KG1 (cell line): Measurements from ENCODE around the gene SLC22A23.

ENCODE experiments used
- DNase-seq: peaks from one replicate; lab custom pipeline; 2025; lab: John Stamatoyannopoulos, UW

SLC22A23 gene

DNA sequence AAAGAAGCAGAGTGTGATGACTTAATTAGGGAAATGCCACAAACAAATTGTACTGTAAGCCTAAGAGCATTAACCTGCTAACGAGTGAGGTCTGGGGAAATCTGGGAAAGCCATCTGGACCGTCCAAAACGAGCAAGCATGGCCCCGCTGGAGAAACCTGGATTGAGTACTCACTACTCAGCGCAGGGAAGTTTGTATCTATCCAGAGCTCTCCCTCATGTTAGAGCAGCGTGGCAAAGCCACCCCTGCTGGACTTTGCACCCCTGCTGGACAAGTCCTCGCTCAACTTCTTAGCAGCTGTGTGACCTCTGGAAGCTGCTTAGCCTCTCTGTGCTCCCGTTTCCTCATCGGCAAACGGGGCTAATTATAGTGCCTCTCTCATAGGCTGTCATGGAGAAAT is 160.8 kb downstream of the SLC22A23 start:
- DNase-seq: no peak

DNA sequence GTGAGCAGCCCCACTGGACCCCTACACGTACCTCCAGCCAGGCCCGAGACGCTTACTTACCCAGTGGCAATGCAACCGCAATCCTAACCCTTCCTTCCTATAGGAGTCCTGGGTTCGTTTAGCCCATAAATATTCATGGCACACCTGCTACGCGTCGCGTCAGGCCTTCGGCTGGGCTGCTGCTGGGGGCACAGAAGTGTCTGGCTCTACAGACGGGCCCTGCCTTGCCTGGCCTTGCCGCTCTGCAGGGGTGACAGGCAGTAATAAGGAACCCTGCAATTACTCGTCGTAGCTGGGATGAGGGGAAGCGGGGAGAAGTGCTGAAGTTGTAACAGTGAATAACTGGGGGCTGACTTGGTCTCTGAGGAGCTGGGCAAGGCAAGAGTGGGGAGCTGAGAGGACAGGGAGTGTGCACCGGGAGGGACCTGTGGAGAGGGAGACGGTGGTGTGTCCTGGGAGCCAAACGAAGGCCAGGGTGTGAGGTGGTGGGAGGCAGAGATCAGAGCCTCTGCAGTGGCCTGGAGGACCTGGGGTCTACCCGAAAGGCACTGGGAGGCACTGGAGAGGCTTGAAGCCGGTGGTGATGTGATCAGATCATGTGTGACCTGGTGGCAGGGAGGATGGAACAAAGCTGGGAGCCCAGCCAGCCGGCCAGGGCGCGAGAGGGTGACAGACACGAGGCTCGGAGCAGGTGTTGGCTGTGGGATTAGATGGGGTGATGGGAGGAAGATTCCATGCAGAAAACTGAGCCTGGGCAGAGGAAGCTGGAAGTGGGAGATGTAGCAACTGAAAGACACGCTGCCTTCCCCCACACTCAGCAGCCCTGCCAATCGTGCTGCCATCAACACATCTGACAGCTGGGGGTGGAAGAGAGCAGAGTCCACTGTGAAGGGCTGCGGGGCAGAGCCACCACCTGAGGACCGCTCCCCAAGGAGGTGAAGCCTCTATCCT is 161.7 kb downstream of the SLC22A23 start:
- DNase-seq: no peak

DNA sequence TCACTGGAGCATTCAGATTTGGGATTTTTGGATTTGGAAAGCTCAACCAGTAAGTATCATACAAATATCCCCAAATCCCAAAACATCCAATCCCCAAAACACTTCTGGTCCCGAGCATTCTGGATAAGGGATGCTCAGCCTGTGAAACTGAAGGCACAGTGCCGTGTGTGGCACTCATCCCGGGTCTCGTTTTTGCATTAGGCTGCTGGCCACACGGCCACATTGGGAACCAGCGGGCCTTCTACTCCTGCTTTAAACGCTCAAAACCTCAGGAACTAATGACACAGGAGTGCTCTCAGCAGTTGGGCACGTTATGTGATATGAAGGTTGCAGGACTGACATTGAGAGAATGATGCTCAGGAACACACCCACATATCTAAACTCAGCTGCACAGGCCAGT is 162.5 kb downstream of the SLC22A23 start:
- no peak for DNase-seq

DNA sequence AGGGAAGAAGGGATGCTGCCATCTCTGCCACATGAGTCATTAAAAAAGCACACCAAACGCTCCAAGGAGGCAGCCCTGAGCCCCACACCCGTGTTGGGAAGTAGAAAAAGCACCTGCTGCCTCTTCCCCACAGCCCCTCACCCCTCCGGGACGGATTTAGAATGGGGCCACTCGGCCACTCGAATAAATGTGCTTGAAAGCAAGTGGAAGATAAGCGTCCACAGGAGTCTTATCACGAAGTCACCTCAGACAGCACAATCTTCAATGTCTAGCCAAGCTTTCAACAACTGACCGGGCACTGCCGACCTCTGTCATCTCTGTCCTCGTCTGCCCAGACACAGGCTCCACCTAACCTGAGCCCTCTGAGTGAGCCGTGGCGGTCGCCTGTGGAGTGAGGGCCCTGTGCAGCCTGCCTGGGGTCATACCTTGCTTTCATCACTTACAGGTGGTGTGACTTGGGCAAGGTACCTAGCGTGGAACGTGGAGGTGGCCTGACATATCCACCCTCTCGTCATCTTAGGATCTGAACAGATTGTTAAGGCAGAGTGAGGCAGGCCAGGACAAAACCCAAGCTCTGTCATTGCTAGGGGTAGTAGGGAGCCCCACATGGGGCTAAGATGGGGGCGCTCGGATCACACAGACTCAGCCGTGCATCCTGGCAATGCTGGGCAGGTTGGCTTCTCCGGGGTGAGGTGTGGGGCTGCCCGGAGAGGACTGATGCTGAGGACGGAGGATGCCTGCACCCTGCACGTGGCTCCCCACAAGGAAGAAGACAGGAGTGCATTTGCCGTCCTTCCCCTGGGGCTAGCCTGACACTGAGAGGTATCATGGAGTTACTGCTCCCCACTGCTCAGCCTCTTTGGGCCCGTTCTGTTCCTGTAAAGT is 163.3 kb downstream of the SLC22A23 start:
- no peak for DNase-seq

DNA sequence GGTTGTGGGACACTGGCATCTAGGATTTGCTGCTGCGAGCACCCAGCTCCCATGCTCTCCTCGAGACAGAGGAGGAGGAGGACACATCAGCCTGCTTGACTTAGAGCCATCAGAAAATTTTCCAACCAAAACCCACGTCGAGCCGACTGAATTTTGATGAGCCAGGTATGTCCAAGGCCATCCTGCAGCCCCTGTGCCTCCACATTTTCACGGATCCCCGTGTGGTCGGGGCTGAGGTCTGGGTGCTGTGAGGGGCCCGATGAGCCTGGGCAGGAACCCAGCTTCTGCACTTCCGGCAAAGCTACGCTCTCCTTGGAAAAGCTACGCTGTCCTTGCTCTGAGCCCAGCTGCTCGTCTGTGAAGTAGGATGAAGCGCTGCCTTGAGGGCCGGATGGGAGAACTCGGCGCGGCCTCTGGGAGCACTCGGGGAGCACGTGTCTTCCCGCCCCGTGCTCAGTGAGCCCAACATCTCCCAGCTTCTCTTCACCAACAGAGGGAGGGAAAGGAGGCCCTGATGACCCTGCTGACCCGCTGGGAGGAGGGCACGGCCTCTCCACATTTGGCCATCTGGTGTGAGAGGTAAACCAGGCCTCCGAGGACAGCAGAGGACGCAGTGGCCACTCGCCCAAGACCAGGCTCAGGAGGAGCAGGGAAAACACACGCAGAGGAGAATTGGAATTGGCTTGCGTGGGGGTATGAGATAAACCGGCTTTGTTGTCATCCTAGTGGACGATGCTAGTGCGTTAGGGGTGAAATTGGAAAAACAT is 164.2 kb downstream of the SLC22A23 start:
- no peak for DNase-seq

DNA sequence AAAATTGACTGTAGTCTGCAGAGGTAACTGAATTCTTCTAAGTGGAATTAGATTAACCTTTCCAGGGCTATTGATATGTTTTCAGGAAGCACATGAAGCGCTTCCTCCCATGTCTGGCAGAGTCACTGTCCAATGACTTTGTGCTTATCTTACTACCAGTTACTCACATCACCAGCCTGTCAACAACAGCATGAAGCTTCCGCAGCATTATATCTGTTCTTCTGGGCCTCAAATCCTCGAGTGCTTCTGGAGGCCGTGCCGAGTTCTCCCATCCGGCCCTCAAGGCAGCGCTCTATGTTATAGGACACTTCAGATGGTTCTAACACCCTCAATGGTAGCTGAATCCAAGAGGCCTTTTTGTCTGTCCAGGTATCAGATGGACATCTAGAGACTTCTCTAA is 164.9 kb downstream of the SLC22A23 start:
- DNase-seq: no peak

DNA sequence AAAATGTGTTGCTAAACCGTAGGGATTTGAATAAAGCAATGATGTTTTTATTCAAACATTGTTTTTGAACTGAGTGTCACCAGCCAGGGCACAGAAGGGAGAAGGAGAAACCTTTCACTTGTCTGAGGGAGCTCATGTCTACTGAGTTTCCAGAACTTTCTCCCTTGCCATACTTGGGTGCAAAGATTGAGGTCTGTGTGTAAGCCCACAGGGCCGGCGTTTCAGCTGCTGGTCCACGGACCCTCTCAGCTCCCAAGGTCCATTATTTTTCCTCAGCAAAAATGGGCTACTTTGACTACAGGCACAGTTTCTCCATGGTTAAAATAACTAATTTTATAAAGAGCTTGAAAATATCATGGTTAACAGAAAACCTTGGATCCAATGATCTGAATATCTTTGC is 165.5 kb downstream of the SLC22A23 start:
- no peak for DNase-seq

DNA sequence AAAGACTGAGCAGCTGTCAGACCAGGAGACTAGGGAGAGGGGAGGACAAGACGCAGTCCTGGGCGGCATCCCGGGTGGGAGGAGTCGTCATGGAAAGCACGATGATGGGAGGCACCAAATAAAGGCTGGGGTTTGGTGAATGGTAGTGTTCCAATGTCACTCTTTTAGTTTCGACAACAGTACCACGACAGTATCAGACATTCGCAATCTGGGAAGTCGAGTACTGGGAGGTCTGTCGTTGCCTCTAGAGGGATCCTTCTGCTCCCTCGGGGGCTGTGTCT is 166.0 kb downstream of the SLC22A23 start:
- no peak for DNase-seq

DNA sequence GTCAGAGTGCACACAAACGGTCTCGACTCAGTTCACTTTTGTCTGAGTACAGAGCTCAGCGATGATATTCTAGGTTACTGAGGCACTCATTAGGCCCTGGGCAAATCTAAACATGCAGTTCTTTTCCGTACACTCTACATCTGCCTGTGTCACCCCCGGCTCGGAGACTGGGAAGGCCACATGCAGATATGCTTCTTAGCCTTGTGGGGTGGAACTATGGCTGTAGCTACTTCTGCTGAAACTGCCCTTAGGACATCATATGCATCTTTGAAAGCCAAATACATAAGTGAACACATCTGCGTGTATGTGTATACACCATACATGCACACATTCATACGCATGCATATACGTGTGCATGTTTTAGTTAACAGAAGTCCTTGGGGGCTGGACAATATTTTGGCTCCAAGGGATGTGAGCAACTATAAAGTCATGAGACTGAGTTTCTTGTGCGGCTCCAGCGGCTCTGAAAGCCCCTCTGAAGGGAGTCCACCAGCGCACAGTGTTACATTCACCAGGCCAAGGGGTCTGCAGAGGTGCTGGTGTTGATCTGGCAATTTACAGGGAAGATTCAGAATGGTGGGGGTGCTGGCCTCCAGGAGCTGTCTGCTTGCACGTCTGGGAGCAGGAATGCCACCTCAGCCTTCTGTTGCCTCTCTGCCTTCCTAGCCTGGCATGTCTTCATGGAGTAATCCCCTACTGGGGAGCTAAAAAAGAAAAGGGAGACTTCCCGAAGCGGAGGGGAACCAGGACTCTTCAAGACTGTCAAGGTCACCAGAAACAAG is 166.5 kb downstream of the SLC22A23 start:
- DNase-seq: no peak

DNA sequence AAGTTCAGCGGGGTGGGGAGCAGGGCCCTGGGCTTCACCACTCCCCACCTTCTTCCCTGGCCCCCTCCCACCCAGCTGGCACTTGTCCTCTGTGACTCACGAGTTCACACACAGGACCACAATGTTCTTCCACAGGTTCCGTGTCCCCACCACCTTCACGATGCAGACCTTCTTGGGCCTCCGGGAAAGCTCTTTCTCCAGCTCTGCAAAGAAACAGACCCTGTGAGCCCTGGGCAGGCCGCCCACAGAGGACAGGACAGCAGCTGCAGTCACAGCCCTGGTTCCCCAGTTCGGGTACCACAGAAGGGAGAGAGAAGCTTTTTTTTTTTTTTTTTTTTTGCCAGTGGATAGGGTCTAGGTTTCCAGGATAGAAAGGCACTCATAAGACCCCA is 167.2 kb downstream of the SLC22A23 start:
- DNase-seq: no peak

DNA sequence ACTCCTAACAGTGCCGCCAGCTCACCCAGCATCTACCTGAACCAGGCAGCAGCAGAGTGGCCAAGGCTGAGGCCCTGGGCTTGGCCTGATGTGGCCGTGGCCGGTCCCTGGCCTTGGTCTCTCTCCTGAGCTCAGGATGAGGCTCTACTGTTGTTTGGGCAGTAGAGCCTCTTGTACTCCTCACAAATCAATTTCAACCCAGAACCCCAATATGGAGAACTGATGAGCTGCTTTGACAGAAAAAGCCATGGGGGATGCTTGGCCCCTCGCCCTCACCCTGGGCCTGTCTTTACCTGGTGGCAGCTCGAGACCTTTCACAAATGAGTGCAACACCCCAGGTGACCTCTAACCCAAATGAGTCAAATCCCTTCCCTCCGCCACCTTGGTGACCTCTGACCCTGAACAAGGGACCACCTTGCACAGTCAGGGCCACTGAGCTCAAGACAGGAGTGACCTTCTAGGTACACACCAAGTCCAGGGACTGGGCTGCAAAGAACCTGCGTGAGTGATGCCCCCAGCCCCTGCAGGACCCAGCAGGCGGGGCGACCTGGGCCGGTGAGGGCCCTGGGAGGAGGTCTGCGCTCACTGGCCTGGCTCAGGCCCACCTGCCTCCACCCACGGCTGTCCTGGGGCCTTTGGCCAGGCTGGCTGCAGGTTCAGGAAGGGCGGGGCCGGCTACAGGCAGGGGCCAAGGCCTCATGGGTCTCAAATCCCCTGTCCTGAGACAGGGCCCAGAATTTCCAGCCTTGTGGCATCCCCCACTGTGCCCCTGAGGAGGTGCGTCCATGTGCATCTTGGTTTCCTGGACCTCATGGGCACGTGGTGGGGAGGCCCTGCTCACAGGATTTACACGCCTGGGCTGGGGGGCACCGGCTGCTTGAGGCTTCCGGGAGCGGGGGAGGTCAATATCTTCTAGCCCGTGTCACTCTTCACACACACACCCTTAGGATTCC is 167.9 kb downstream of the SLC22A23 start:
- DNase-seq: no peak

DNA sequence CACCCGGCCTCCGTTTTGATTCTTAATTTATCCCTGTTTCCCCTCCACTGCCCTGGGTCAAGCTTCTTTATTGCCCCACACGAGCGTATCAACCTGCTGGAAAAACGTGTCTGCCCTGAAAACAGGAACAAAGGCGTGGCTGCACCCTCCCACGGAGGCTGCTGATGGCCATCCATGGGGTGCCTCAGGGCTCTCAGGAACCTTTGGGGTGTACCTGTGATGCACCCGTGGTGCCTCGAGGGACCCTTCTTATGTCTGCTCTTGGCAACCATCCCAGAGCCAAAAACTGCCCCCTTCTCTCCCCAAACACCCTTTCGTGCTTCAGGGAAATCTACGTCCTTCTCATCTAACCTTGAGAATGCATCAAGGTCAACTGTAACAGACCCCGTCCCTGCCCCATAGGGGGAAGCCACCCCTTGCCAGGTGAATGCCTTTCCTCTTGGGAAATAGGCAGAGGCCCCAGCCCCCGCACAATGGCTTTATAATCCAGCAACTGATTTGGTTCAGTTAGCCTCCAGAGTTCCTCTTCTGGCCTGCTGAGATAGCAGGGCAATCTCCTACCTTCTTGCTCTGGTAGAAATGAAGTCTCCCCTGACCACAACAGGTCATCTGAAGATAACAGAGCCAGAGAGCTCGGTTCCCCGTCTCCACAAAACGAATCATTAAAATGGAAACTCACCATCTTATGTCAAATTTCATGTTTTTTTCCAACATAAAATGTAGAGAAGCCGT is 168.7 kb downstream of the SLC22A23 start:
- DNase-seq: no peak

DNA sequence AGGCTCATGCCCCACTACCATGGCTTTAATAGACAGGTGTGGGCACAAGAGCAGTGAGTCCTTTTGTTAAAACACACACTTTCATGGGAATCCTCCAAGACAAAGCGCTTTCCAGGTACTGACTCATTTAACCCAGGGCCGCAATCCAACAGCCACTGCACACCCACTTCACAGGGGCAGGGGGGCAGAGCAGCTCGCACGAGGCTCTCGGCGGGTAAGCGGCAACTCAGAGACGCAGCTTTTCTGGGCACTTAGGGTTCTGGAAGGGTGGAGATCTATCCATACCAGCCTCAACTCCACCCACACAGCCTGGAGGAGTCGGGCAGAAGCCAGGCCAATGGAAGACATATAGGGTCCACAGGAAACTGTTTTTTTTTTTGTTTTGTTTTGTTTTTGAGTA is 169.5 kb downstream of the SLC22A23 start:
- no peak for DNase-seq

DNA sequence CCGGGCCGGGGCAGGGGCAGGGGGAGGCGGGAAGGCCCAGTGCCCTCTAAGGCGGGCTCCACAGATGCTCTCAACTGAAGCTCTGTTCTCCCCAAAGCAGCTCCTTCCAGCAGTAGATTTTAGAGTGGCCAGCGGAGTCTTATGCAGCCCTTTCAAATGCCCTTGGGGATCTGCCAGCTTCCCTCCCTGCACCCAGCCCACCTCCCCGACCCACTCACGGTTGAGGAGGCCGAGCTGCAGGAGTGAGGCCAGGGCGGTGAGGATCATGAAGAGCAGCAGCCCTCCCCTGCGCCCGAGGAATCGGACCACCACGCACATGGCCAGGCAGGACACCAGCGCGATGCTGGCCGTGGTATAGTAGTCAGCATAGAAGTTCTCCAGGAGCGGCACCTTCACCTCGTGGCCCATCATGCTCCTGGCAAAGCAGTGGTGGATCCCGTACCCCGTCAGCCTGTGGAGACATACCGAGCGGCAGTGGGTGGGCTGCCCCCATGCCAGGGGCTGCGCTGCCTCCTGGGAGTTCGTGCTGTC is 170.1 kb downstream of the SLC22A23 start:
- DNase-seq: no peak

DNA sequence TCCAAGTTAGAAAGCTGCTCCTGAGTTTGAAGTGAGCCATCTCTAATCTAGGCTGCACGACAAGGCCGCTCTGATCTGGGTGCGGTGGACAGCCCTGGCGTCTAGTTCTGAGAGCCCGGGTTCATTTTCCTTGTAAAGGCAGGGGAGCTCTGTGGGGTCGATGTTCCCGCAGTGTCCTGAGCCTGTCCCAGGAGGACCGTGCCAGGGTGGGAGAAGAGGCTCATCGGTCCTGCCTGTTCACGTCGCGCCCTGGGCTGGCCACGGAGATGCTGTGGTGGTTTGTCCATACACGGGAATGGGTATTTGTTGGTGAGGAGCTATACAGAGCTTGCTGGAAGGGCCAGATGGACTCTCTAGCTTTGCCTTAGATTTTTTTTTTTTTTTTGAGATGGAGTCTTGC is 171.1 kb downstream of the SLC22A23 start:
- no peak for DNase-seq

DNA sequence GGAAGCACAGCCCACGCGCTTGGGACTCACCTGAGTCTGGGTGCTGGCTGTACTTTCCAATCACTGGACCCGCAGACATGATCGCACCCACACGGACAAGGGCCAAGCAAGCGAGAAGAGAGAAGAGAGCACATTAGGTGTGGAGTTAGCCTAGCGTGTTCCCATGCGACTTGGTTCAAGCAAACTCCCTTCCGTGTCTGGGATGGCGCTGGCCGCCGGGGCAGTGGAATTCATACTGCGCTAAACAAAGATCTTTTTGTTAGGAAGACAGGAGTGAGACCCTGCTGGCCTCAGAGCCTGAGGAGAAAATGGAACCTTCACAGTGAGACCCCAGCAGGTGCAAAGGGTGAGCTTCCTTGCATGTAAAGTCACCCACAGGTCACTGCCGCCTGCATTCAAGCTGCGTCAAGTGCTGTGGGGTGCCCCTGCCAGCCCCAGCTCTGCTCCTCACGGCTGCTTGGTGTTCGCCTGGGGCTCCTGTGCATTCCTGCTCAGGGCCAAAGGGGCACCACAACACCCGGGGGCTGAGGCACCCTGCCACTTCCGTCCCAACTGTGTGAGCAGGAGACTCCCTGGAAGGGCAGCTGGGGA is 171.7 kb downstream of the SLC22A23 start:
- no peak for DNase-seq

DNA sequence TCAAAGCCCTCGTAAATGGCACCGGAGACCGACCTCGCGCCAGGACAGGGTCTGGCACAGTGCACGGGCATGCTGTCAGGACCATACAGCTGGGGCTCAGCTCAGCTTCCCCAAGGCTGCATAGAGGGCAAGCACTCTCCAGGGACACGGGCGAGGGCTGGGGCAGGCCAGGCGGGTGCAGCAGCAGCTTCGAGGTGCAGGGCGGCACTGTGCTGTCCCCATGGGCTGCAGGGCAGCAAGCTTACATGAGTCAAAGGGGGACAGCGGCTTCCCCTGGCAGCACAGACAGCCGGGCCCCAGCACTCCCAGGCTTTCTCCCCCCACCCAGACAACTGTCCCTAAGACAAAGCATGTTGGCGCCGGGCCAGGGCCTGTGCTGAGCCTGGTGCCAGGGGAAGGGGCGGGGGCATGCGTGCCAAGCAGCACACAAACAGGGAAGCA is 172.4 kb downstream of the SLC22A23 start:
- DNase-seq: no peak

DNA sequence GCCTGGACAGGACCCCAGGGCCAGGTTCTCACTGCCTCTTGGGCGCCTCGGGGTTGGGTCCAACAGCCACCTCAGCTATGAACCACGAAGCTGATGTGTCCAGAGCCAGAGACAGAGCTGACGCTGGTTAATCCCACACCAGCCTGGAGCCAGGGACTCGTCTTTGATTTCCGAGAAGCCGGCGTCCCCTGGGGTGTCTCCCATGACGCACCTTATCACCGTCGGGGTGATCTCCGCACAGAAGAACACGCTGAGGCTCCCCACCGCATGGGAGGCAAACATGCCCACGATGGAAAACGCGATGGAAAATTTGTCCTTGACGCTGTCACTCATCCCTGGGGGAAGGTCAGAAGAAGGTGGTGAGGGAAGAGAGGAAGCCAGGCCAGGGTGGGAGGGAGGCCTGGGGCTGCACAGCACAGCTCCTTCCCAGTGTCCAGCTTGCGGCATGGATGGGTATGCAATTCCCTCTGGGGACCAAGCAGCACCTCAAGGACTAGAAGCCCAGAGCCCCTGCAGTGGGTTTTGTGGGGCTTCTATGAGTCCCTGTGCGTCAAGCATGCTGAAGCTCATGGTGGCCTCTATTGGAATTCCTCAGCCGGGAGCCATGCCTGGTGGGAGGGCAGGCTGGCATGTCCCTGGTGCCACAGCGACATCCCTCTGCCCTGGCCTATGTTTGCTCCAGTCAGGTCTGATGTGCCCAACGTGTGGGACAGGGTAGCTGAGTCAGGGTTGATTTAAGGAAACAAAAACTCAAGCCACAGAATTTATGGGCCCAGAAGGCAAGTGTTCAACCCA is 173.0 kb downstream of the SLC22A23 start:
- no peak for DNase-seq
